HUES6 (cell line): ENCODE data around the gene MICAL2.

Experiments used
- H3K27ac ChIP-seq: 2 replicates; pipeline ENCODE4 v1.7.0; 2013; ENCODE audit warnings: low read depth, mild to moderate bottlenecking, low read length, inconsistent platforms
- H3K27me3 ChIP-seq: 2 replicates; pipeline ENCODE4 v1.6.1; 2013; ENCODE audit warnings: low read length; ENCODE audit not compliant: control insufficient read depth, insufficient read depth
- H3K36me3 ChIP-seq: 2 replicates; pipeline ENCODE4 v1.6.1; 2013; ENCODE audit warnings: low read length; ENCODE audit not compliant: control insufficient read depth, insufficient read depth
- H3K4me1 ChIP-seq: 2 replicates; pipeline ENCODE4 v1.6.1; 2013; ENCODE audit warnings: low read length; ENCODE audit not compliant: control insufficient read depth, insufficient read depth
- H3K4me3 ChIP-seq: 2 replicates; pipeline ENCODE4 v1.5.1; 2013; ENCODE audit warnings: low read depth, low read length
- H3K9ac ChIP-seq: one replicate; pipeline ENCODE4 v1.6.1; 2013; ENCODE audit warnings: mild to moderate bottlenecking, low read length
- H3K9me3 ChIP-seq: 2 replicates; pipeline ENCODE4 v1.6.1; 2013; ENCODE audit warnings: low read depth, low read length; ENCODE audit not compliant: control insufficient read depth, insufficient read depth

Gene MICAL2

DNA sequence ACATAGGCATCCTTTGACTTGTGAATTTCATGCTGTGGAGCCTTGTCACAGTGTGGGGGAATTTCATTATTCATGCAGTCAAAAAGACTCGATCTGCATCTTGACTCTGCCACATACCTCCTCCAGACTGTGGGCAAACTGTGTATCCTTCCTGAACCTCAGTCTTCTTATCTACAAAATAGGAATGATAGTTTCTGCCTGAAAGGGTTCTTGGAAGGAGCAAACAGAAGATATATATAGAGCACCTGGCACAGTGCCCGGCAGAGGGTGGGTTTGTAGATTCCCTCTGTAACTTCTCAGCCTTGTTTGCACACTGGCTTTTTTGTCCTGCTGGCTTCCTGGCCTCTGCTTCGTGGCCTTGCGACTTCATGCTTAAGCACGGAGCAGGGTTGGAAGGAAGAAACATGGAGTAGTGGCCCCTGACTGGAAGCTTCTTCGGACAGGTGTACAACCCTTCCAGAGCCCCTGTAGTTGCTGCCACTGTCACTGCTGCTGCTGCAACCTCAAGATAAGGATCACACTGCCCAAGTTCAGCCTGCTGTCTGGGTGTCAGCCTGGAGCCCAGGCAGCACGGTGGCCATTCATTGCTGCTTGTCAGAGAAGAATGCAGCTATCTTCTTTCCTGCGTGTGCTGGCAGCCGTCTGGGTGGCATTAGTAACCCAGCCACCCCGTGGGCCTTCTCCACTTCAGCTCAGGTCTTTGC, 106.4 kb downstream of the MICAL2 start:
- Histone ChIP-seq H3K4me3 (no peak overlapping the region), H3K9ac (no peak overlapping the region), H3K27ac (no peak overlapping the region), H3K4me1 (peaks cover 25% of the 10 kb centered on the region; the same call in 1 of the 2 replicates), H3K27me3 (no peaks in the 10 kb centered on the region), H3K36me3 (no peaks in the 10 kb centered on the region), H3K9me3 (no peaks in the 10 kb centered on the region)

DNA sequence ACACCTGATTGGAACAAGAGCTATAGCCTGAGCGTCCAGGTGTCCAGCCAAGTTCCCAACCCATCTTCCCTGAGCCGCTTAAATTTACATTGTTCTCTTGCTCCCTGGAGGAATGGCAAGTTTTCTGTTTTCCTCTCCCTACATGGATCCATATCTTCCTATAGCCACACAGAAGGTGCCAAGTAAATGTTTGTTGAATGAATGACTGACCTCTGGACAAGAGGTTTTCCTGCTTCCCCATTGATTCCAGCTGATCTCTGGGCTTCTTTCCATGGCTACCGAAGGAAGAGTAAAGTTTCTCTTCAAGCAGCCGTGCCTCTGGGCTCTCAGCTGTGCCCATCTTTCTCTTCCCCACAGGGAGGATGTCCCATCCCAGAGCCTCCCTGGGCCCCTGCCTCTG, 107.5 kb downstream of the MICAL2 start:
- H3K36me3 ChIP-seq = no peaks in the 10 kb centered on the region

DNA sequence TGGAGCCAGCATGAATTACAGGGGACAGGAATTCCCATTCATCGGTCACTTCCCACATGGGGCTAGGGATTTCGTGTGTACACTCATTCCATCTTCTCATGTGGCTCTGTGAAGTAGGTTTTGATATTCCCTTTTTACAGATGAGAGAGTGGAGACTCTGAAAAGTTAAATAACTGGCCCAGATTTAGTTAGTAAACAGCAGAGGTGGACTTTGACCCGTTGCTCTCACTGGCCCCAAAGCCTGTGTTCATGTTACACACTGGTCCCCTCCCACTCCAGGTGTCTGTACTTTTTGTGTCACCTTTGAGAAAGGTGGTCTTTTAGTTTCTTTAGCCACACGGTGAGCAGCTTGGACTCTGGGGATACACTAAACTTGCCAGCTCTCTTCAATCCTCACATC, 108.5 kb downstream of the MICAL2 start:
- Histone ChIP-seq H3K27ac (no peak overlapping the region), H3K36me3 (no peaks in the 10 kb centered on the region)

More for the DNA sequence above, 107.5 kb downstream of the MICAL2 start:
- no peak overlapping the region for H3K9ac ChIP-seq
- peaks cover 25% of the 10 kb centered on the region; the same call in 1 of the 2 replicates for H3K4me1 ChIP-seq
- H3K27me3 ChIP-seq = no peaks in the 10 kb centered on the region
- H3K9me3 ChIP-seq = no peaks in the 10 kb centered on the region
- H3K4me3 ChIP-seq = no peak overlapping the region
- H3K27ac ChIP-seq = no peak overlapping the region

DNA sequence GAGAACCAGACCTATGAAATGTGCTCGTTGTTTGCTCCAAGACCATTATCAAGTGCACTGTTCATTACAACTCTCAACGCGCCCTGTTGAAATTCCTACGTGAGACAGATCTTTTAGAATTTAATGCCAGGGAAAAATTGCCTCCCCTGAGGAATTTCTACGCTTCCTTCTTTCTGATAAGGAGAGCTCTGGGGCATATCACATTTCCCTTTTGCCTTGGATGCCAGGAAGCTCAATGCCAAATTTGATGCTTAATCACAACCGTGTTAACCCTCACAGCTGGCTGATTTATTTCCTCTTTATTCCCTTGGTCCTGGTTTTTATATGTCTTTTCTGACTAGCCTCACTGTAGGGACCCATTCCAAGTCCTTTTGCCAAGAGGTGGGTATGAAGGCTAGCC, 109.4 kb downstream of the MICAL2 start:
- no peak overlapping the region for H3K27ac ChIP-seq
- H3K9me3 ChIP-seq = no peaks in the 10 kb centered on the region
- no peak overlapping the region for H3K9ac ChIP-seq
- H3K36me3 ChIP-seq = no peaks in the 10 kb centered on the region
- peaks cover 14% of the 10 kb centered on the region; the same call in 1 of the 2 replicates for H3K4me1 ChIP-seq
- no peaks in the 10 kb centered on the region for H3K27me3 ChIP-seq
- no peak overlapping the region for H3K4me3 ChIP-seq

More for the DNA sequence above, 108.5 kb downstream of the MICAL2 start:
- no peaks in the 10 kb centered on the region for H3K27me3 ChIP-seq
- H3K9ac ChIP-seq = no peak overlapping the region
- peaks cover 21% of the 10 kb centered on the region; the same call in 1 of the 2 replicates for H3K4me1 ChIP-seq
- H3K9me3 ChIP-seq = no peaks in the 10 kb centered on the region
- no peak overlapping the region for H3K4me3 ChIP-seq

DNA sequence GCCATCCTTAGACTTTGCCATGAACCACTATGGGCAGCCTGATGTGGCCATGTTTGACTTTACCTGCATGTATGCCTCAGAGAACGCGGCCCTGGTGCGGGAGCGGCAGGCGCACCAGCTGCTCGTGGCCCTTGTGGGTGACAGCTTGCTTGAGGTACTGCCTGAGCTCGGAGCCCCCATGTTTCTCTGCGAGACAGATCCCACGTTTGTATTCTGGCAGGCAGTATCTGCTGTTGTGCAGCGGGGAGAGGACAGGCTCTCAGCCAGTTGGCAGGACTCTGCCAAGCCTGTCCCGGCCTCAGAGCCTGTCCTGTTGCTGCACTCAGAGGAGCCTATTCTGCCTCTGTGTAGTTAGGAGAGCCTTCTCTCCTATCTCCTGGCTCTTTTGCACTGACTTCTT, 109.9 kb downstream of the MICAL2 start:
- H3K27me3 ChIP-seq = no peaks in the 10 kb centered on the region
- no peaks in the 10 kb centered on the region for H3K9me3 ChIP-seq
- H3K27ac ChIP-seq = no peak overlapping the region
- H3K4me3 ChIP-seq = no peak overlapping the region
- no peaks in the 10 kb centered on the region for H3K36me3 ChIP-seq
- H3K9ac ChIP-seq = no peak overlapping the region
- H3K4me1 ChIP-seq = peaks cover 8% of the 10 kb centered on the region; the same call in 1 of the 2 replicates

DNA sequence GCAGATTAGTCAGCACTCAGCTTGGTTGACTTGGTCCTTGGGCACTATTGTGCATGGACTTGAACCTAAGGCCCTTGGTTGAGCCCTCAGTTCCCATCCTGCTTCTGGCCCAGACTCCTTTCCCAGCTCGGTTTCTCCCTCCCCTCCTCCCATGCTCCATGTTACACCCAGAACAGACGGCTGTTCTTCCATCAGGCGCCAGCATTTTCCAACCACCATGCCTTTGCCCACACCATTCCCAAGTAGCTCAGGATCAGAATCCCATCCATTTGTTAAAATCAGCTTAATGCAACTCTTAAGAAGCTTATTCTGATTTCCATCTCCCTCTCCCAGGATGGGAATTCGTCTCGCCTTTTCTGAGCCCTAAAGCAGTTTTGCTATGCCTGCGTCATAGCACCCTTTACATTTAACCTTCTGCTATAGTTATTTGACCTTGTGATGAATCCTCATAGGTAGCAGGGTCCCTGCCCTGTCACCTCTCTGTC, 110.7 kb downstream of the MICAL2 start:
- Histone ChIP-seq H3K27me3 (no peaks in the 10 kb centered on the region), H3K9me3 (no peaks in the 10 kb centered on the region), H3K27ac (no peak overlapping the region), H3K9ac (no peak overlapping the region), H3K4me1 (peaks cover 2% of the 10 kb centered on the region; the same call in 1 of the 2 replicates), H3K4me3 (no peak overlapping the region), H3K36me3 (no peaks in the 10 kb centered on the region)

DNA sequence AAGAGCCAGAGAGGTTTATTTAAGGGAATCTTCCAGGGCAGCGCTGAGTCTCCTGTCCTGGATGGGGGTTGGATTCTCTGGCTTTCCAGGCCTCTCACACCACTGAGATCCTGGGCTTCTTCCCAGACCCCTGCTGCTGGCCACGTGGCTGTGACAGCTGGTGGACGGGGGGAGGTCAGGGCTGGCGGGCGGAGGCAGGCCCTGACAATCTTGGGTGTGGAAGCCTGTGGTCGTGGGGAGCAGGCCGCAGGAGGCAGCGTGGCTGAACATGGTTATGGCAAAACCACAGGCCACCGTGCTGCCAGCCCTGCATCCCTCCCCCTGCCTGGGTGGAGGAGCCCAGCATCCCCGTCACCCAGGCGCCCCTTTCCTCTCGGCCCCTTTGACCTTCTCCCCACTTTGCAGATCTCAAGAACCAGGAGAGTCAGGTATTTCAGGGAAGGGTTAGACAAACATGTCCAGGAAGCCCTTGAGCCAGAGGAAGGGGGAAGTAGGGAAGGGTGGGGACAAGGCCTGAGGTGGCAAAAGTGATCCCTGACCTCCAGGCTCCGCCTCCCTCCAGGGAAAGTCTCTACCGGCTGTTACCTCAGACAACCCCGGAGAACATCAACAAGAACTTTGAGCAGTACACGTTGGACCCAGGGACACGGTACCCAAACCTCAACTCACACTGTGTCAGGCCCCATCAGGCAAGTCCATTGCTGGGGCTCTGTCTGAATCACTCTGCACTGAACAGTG, 111.8 kb downstream of the MICAL2 start:
- Histone ChIP-seq H3K4me1 (no peaks in the 10 kb centered on the region; the same call in 1 of the 2 replicates), H3K27me3 (no peaks in the 10 kb centered on the region), H3K4me3 (no peak overlapping the region), H3K9ac (no peak overlapping the region), H3K9me3 (no peaks in the 10 kb centered on the region), H3K36me3 (no peaks in the 10 kb centered on the region), H3K27ac (no peak overlapping the region)

DNA sequence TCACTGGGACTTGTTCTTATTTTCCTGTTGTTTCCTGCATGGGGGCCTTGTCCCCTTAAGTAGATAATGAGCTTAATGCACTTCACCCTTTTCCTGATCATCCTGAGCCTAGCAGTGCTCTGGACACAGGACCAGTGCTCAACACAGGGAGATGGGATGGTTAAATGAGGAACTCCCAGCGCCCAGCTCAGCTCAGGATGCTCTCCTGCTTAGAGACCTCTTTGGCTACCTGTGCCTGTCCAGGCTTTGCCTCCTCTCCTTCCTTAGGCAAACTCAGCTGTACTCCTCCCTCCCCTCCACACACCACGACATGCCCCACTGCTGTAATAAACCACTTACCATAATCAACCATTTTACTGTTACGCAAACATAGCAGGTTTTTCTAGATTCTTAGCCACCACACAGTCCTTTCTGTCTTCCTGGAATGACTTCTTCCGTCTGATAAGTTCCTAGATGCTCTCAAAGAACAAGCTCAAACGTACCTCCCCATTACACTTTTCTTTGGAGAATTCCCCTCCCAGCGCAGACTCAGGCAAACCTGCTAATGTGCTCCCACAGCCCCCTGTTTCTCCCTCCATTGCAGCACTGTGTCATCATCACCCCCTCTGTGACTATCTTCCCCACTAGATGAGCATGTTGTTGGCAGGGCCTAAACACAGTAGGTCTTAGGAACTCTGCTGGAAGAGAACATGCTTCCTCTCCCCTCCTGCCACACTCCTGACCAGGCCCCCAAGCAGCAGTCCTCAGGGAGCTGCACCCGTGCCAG, 113.6 kb downstream of the MICAL2 start:
- Histone ChIP-seq H3K36me3 (no peaks in the 10 kb centered on the region), H3K9me3 (no peaks in the 10 kb centered on the region), H3K27ac (no peak overlapping the region), H3K4me3 (no peak overlapping the region), H3K9ac (no peak overlapping the region), H3K4me1 (no peaks in the 10 kb centered on the region; the same call in 1 of the 2 replicates), H3K27me3 (no peaks in the 10 kb centered on the region)

DNA sequence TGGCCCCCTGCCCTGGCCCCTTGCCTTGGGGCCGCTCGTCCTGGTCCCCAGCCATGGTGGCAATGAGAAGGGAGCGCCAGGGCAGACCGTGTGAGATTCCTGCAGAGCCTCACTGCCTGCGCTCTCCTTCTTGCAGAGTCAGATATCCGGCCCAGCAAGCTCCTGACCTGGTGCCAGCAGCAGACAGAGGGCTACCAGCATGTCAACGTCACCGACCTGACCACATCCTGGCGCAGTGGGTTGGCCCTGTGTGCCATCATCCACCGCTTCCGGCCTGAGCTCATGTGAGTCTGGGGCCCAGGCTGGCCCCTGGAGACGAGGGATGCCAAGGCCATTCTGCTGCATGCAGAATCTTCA, 114.1 kb downstream of the MICAL2 start:
- Histone ChIP-seq H3K9ac (no peak overlapping the region), H3K36me3 (no peaks in the 10 kb centered on the region)

DNA sequence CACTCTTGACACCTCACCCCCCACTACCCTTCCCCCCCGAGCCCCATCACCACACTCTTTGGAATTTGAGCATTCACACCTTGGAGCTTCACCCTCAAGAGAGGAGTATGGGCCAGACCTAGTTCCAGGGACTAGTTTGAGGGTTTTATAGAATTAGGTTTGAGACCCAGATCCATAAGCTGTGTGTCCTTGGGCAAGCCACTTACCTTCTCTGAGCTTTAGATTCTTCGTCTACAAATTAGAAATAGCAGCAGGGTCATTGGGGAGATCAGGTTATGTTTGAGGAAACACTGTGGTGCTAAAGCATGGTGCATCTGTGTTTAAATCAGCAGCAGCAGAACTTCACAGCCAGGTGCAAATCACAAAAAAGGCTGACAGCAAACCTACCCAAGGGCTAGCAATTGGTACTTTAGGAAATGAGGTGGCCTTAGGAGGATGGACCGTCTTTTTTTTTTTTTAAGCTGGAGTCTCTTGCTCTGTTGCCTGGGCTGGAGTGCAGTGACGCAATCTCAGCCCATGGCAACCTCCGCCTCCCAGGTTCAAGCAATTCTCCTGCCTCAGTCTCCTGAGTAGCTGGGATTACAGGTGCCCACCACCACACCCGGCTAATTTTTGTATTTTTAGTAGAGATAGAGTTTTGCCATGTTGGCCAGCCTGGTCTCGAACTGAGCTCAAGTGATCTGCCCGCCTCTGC, 114.8 kb downstream of the MICAL2 start:
- H3K9me3 ChIP-seq = no peaks in the 10 kb centered on the region
- H3K9ac ChIP-seq = no peak overlapping the region
- H3K36me3 ChIP-seq = no peaks in the 10 kb centered on the region
- no peak overlapping the region for H3K4me3 ChIP-seq
- no peak overlapping the region for H3K27ac ChIP-seq
- H3K4me1 ChIP-seq = no peaks in the 10 kb centered on the region; the same call in 1 of the 2 replicates
- no peaks in the 10 kb centered on the region for H3K27me3 ChIP-seq

More for the DNA sequence above, 114.1 kb downstream of the MICAL2 start:
- no peaks in the 10 kb centered on the region; the same call in 1 of the 2 replicates for H3K4me1 ChIP-seq
- no peak overlapping the region for H3K27ac ChIP-seq
- H3K9me3 ChIP-seq = no peaks in the 10 kb centered on the region
- H3K4me3 ChIP-seq = no peak overlapping the region
- no peaks in the 10 kb centered on the region for H3K27me3 ChIP-seq
